GM21723 (cell line): ENCODE data around the gene SLC35E1.
A peak's percentile ranks its signal among the peaks of the same experiment; 100 is the strongest.

Experiments
- ATAC-seq: cut with Tn5 transposase; IDR thresholded peaks from one replicate; pipeline ENCODE4 v1.9.1; 2021; ENCODE audit warnings: mild to moderate bottlenecking, moderate library complexity; ENCODE audit not compliant: unreplicated experiment

SLC35E1 gene

DNA sequence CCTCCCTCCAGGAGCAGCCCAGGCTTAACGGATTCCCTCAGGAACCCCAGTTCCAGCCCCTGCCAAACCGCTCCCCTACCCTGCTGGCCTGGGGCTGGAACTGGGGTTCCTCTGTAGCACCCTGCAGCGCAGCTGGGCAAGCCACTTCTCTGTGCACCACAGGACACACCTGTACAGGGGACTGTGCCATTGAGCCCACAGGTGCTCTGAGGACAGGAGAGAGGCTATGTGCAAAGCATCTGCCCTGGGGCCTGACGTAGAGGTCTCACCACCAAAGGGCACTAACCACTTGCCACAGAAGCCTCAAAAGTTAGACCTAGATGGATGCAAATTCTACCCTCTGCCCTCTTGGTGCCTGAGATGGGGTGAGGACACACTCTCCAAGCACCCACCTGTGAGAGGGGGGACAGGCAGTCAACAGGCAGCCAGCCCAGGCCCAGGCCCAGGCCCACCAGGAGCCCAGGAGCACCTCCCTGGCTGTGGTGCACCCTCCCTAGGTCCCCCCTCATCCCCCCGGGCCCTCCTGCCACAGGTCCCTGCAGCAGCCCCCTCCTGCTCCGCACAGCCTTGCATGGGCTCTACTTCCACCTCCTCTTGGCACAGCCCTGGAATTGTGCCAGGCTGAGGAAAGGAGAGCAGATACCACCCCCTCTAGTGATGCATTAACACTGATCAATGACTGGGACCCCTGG is 27.6 kb upstream of the SLC35E1 start:
- ATAC-seq = no peak

DNA sequence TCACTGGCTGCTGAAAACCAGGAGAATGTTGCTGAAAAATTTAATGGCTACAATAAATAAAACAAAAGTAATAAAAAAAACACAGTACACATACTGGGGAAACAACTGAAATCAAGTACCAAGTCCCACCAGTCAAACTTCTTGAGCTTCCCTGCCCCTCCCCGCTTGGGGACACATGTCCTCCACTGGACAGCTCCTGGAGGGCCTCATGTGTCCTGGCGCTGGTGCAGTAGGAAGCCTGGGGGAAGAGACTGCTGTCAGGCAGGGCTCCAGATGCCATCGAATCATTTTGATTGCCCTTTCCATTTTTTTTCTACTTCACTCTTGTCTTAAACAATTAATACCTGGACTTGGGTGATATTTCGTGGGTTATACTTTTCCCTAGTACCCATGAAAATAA is 26.6 kb upstream of the SLC35E1 start:
- ATAC-seq = no peak

DNA sequence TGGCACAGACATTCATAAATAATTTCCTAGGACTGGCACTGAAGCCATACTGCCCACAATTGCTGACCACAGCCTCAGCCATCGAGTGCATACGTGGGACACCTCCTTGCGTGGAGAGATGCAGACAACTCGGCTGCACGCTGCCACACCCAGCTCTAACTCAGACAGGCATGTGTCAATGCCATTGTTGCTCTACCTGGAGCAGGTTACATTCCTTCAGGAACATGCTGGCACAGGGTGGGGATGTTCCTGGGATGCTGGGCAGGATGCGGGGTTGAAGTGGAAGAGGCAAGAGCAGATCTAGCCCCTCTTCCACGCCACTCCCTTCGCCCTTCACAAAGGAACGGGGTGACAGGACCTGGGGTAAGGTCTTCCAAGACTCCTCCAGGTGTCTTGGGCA is 24.2 kb upstream of the SLC35E1 start:
- no peak for ATAC-seq

DNA sequence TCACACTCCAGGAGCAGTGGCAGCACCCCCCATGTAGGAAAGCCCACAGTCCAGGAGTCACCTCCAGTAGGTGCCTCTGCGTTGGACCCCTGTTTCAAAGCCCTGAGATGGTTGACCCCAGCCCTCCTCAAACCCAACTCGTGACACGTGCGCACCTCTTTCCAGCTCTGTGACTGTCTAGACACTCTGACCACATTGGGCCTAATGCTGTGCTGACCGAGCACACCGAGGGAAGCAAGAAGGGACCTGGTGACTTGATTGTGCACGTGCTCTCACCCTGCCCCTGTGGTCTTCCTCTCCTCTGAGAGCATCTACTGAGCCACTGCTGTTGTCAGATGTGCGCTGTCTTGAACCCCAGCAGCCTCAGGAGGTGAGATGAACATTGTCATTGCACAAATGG is 22.9 kb upstream of the SLC35E1 start:
- no peak for ATAC-seq

DNA sequence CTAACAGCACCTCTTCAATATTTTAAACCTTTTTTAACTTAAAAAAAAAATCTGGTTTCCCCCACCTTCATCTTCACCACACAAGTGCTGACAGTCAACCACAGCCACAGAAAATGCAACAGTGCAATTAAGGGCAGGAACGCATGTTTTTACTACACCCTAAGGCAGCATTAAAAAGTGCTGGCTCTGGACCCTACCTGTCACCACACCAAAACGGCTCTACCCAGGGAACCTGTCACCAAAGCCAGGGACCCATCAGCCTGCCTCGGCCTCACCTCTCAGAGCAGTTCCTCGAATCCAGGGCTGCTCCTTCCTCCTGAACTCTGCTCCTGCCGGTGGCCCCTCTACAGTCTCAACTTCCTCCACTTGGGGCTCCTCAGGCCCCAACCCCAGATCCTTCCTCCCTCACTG is 22.5 kb upstream of the SLC35E1 start:
- ATAC-seq = no peak

DNA sequence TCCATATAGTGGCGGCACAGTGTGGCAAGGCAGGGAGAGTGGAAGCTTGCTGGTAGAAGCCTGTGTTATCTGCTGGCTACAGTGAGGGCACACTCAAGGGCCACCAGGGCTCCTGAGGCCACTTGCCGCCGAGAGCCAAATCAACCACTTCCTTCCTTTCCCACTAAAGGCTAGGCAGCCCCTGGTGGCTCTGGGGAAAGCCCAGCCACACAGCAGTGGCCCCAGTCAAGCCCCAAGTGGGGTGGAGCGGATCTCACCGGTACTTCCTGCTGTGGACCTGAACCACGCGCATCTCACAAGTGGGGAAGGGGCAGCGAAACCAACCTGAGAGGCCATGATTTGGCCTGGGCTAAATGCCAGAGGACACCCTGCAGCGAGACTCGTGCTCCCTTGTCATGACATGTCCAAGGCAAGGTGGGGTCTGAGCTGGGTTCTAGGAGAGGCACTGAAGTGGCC is 21.9 kb upstream of the SLC35E1 start:
- ATAC-seq = no peak

DNA sequence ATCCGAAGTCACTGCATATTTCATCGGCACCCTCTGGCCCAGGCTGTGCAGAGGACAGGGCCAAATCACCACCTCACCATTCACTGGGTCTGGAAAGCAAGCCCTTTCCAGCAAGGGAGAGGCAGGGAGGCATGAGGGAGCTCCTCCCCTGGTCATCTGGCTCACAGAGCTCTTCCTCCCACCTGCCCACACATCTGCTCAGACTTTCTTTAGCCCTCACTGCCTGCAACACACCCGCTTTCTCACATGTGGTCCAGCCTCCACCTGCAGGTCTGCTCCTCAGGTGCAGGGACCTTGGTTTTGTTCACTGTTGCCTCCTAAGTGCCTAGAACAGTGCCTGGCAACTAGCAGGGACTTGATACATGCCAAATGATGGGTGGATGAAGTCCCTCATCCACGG is 21.0 kb upstream of the SLC35E1 start:
- no peak for ATAC-seq

DNA sequence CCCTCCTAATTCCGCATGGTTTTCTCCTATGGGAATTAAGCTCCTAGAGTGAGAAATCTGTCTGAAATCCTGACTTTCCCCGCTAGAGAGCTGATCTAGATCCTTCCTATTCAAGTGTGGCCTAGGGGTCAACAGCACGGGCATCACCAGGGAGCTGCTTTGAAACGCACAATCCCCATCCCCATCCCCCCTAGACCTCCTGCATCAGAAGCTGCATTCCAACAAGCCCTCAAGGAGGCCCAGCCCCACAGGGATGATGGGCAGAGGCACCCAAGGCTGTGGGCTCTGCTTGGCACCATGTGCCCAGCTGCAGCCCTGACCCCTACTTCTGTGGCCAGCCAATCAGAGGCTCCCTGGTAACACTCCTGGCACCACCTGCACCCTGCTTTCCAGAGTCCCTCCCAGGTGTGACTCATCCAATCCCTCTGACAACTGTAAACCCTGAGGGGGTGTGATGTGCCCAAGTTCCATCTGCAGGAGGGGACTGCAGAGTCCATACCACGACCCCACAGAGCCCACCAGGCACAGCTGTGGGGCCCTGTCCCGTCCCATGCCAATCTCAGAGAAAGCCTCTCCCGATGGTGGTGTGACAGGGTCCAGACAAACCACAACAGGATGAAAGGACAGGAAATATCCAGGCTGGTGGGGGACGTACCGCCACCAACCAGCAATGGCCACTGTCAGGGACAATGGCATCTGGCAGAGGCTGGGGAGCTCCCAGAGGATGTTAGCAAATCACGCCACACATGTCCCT is 19.8 kb upstream of the SLC35E1 start:
- no peak for ATAC-seq

DNA sequence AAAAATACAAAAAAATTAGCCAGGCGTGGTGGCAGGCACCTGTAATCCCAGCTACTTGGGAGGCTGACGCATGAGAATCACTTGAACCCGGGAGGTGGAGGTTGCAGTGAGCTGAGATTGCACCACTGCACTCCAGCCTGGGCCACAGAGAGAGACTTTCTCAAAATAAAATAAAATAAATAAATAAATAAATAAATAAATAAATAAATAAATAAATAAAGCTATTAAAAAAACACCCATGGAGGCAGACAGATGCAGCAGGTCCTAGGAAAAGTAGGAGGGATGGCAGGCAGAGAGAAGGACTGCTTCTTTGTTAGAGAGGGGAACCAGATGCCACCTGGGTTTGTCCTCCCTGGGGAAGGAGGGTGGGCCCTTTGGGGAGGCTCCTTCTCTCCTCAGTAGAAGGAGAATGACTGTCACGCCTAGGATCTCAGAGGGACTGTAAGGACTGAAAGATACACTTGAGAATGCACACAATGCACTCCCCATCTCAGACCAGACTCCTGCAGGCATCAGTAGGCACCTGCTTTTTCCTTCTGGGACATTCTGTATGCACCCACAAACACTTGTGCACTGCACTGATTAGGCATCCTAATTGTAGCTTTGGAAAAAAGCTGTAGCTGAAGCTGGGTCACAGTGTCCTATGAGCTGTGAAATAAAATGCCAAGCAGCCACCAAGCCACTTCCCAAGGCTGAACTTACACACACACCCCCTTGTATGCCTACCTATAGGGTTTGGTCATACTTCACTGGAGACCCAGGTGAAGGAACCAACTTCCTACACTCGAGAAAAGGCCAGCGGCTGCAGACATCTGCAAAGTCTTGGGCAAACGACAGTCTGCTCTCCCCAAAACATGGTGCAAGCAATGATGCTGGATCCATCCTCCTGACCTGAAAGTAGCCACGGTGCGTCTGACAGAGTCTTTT is 18.9 kb upstream of the SLC35E1 start:
- no peak for ATAC-seq

DNA sequence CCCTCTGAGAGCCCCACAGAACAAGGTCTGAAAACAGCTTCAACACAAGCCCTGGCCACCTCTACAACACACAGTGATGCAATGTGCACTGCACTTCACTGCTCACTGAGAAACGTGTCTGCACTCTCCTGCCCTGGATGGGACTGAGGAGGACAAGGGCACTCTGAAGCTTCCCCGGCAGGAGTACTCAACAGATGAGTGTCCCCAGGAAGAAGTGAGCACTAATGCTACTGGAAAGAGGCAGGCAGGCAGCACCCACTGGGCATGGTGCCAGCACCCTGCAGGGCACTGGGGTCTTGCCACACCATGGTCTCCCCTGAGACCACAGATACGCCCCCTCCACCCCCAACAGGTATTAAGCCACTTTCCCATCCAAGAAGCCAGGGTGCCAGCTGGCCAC is 17.7 kb upstream of the SLC35E1 start:
- ATAC-seq = no peak

DNA sequence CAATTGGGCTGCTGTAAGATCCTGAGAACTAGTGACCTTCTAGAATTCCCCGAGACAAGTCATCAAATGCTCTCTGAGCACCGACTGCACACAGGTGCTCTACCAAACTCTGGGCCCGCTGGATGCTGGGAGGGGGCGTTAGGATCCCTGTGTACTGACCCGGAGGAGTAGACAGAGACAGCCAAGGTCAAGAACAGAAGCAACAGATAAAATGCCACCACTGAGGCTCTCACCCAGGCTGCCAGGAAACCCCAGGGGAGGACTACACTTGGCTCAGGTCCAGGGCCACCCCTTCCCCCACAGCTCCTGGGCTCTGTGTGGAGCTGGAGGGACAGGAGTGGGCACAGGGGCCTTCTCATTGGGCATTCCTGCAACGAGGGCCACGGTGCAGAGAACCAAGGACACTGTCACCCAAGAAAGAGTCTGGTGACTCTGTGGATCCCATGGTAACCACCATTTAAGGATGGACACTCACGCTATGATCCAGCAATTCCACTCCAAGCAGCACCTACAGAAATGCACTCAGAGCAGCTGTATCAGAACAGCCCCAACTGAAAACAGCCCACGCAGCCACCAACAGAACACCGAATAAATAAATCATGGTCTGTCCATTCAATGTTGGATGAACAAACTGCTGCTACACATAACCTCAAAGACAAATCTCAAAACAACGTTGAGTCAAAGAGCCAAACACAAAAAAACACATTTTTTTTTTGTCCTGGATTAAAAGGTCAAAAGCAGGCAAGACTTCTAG is 16.8 kb upstream of the SLC35E1 start:
- peak; percentile 9 for ATAC-seq

DNA sequence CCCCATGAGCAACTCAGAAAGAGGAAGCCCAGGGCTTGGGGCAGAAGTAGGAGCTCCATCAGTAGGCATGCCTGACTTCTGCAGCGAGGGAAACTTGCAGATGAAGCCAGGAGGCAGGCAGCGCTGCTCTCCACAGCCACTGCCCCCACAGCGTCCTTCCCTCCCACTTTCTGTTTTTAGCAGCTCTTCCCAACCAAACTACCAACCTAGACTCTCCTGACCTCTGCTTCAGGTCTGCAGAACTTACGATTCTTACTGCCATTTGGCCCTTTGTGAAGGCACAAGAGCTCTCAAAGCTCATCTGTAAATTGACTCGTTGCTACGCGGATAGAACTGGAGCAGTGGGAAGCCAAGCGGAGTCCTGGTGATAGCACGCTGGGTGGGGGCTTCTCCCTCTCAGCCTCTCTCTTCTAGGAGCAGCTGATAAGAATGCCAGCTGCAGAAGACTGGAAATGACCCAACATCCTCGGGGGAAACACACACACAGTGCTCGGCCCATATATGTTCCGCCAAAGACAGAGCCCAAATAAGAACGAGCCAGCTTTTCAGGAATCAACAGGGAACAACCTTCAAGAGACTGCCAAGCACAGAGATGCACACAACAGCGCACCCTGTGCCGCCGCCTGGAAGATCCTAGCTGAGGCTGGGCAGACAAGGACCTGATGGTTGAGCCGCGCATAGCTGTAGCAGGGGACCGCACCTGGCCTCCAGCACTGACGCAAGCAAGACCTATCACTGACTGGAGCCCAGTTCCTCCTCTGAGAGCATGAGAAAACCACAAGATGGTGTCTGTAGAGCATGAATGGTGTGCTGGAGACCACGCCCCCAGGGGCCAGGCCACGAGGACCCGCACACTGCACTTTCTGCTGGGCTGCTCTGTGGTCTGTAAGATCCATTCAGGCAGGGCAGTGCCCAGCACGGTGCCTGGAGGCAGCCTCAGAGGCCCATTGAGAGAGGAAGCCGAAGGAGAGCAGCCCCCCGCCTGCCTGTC is 15.9 kb upstream of the SLC35E1 start:
- ATAC-seq = peak; percentile 47

DNA sequence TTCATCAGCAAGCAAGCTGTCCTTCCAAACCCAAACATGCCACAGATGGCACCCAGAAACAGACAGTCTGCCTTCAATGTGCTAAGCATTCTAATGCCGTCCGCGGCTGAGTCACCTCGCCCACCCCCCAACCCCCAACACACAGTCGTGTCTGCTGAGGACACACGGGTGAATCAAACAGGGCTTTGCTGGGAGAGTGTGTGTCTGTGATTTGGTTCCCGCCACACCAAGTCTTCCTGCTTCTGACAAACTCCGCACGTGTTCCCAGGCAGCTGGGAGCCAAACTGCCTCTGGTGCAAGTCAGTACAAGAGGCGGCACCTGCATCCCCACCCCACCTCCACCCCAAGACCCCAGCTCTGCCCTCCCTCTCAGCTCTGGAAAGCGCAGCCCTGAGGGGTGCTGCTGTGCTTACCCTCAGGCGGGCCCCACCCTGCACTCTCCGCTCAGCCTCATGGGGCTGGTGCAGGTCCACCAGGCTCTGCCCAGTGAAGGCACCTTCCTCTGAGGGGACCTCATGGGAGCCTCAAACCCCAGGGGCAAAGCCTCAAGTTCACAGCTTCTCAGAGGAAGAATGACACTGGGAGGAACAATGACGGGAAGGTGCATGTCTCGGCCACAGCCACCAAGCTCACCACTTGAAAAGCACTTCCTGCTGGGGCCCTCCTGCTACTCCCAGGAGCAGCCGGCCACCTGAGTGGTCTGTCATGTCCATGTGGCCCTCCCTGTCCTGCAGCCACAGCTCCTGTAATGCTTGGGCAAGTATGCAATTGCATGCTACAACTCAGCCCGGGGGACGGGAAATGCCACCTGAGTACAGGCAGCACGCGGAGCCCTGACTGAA is 15.0 kb upstream of the SLC35E1 start:
- ATAC-seq = no peak

DNA sequence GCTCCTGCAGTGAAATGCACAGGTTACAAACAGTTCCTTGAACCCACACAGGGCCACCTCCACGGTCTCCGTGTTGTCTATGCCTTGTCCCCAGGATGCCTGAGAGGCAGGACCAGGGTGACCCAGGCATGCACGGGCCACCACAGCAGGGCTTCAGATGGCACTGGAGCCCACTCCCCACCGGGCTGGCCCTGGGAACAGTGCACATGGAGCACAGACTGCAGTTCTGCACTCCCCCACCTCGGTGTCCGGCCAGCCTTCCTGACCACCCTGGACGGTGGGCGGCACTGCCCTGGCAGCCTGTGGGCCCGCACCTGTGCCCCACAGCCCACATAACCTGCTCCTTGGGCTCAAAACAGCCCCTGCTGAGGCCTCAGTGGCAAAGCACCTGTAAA is 14.3 kb upstream of the SLC35E1 start:
- no peak for ATAC-seq

DNA sequence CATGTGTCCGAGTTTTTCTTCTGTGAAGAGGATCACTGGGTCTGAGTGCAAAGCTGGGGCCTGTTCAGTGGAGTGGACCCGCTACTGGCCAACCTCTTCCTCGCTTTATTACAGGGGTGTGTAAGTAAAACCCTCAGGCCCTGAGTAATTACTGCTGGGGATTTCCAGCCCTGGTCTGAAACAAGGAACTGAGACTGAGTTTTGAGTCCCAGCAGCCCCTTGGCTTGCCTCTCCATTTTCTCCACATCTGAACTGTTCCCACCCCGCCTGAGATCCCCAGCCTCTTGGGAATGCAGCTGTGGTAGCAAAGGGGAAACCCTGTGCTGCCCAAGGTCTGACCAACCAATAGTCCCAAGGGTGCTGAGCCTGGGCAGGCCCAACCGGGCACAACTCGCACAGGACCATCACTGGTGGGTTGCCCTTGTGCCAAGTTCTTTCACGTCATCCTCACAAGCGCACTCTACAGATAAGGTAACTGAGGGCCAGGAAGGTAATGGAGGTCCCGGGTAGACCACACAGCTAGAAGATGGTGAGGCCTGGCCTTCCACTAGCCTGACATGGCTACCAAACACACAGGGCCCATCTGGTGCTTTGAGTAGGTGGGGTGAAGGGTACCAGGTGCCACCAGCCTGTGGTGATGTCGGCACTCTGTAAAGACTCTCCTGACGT is 13.7 kb upstream of the SLC35E1 start:
- ATAC-seq = peak; percentile 36

DNA sequence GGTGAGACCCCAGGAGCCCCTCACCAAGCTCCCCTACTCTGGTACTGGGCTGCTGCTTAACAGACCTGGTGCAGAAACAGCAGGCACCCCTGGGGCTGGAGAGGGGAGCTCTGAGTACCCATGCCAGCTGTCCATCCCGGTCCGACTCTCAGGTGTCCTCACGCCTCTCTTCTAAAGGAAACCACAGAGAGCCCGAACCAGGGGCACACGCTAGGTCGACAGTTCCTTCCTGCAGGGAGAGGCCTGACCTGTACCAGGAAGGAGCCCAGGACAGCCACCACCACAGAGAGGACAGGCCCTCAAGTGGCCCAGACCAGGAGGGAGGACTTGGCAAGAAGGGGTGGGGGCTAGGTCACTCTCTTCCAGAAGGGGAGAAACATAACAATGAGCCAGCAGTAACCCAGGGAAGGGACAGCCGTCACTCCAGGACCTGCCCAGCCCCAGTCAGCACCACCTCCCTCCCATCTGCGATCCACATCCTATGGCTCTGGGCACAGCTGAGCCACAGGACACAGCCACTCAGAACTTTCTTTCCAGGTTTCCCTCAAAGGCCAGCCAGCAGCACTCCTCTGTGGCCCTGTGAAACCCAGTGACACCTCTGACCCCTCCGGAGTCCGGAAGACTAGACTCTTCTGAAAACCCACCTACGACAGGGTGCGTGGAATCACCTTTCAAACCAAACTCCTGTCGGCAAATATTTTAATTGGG is 13.0 kb upstream of the SLC35E1 start:
- ATAC-seq = no peak

DNA sequence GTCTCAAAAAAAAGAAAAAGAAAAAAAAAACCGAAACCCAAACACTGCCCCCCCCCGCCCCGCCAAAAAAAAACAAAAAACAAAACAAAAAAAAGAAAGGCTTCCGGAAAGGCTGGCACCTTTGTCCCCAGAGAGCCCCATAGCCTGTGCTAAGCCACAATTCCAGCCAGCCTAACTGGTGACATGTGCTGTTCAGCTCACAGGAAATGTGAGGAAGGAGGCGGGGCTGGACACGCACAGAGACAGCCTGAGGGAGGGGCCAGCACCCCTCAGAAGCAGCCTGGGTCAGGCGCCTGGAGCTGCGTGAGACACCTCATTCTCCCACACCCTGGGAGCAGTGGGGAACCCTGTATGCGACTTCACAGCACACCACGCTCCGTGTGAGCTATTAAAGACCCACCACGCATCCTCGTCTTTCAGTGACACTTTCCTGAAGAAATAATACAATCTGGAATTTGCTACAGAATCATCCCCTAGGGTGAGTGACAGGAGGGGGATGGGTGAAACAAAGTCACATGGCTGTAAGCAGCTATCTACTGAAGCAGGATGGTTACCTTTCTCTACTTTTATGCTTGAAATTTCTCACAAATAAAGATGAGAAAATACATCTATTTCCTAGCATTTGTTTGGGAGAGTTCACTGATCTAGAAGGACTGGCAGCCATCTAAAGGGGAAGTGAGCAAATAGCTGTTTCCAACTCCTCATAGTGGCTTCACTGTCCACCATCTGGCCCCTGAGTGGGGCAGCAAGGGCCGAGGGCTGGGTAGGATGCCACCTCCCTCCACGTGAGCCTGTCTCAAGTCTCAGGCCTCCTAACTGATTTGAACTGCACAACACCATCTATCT is 12.3 kb upstream of the SLC35E1 start:
- ATAC-seq = peak; percentile 43
